HT-29 (cell line): ENCODE data around the gene CREBBP. TPM values are rescaled to one million over a fixed set of nuclear protein-coding genes. Genes with fewer than 3 reads are reported as not detected.

Experiments used
- DNase-seq: peaks from one replicate; pipeline ENCODE4 v3.0.0-alpha.2; 2015; ENCODE audit warnings: low spot score
- total RNA-seq: library from RNA; depleted of rRNA; stranded (reverse); fragments of >200 nt; shearing (Covaris generic); gene quantifications from 2 replicates; pipeline ENCODE4 v1.2.3, GENCODE V29; 2014

CREBBP gene
- total RNA-seq, 1 experiment from 2014 or later, result 25.8 TPM

DNA sequence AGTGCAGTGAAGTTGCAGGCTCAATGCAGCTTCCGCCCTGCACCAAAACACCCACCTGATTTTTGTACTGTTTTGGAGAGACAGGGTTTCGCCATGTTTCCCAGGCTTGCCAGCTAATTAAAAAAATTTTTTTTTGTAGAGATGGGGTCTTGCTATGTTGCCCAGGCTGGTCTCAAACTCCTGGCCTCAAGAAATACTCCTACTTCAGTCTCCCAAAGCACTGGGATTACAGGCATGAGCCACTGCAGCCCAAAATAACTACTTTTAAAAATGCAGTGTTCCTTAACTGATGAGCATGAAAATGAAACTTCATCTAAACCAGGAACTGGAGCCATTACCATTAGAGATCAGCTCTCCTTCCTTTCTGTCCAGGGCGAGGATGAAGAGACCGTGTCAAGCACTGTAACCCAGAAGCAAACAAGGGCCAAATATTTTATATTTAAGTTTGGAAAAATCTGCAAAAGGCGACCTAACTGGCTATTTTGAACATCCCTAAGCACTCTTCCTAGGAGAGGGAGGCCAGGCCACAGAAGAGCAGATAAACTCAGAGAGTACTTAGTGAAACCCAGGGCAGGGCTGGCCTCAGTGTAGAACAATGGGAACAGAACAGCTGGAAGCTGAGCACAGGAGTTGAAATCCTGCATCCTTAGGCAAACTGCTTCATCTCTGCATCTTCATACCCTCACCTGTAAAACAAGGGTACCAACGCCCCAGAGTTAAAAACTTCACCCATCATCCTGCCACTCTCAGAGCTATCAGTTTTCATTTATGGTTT is 24.0 kb downstream of the CREBBP start:
- DNase-seq, result no peak

GRCh38 chr16:3854750-3855541 is 25.6 kb downstream of the CREBBP start:
- no peak for DNase-seq

DNA sequence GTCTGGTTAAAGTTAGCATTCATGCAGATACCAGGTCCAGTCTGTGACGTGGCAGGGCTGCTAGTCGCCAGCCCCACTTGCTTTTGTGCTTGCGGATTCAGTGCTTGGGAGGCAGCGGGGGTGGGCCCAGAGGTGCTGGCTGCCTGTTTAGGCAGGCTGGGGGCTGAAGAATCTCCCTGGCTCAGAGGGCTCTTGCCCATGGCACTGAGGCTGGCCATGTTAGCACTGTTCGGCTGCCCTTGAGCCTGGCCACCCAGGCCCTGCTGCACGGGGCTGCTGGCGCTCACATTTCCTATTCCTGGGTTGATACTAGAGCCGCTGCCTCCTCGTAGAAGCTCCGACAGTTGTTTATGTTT is 30.0 kb downstream of the CREBBP start:
- no peak for DNase-seq

GRCh38 chr16:3849751-3850543 is 30.6 kb downstream of the CREBBP start:
- DNase-seq, result no peak

DNA sequence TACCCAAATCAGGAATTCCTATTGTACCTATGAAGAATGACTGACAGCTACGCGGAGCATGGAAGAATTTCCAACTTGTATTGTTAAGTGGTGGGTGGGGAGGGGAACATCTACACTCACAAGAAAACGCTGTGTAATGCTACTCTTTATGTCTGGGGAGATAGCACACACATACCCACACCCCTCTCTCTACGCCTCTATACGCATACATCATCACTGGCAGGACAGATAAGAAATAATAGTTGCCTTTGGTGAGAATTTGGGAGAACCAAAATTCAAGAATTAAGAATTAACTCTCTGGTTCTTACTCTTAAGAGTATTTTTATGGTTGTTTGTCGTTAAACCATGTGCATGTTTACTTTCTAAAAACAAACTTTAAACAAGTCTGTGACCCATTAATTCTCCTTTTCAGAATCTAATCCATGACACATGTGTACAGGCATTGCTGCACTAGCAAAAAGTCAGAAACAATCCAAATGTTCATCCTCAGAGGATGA is 33.9 kb downstream of the CREBBP start:
- DNase-seq, result no peak

GRCh38 chr16:3846087-3846486 is 34.4 kb downstream of the CREBBP start:
- DNase-seq, result no peak

DNA sequence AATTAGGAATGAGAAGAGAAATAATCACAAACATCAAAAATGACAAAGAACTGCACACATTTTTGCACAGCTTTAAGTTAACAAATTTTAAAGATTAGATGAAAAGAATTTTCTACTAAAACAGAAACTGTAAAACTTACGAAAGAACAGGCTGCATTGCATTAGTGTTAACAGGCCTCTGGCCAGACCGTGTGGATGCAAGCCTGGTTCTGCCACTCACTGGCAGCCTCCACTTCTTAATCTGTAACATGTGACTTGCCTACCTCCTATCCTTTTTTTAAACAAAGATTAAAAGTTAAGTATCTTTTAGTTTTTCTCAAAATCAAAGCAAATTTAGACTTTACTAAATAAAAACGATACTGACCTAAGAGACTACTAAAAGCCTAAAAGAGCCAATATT is 37.5 kb downstream of the CREBBP start:
- DNase-seq, result no peak

DNA sequence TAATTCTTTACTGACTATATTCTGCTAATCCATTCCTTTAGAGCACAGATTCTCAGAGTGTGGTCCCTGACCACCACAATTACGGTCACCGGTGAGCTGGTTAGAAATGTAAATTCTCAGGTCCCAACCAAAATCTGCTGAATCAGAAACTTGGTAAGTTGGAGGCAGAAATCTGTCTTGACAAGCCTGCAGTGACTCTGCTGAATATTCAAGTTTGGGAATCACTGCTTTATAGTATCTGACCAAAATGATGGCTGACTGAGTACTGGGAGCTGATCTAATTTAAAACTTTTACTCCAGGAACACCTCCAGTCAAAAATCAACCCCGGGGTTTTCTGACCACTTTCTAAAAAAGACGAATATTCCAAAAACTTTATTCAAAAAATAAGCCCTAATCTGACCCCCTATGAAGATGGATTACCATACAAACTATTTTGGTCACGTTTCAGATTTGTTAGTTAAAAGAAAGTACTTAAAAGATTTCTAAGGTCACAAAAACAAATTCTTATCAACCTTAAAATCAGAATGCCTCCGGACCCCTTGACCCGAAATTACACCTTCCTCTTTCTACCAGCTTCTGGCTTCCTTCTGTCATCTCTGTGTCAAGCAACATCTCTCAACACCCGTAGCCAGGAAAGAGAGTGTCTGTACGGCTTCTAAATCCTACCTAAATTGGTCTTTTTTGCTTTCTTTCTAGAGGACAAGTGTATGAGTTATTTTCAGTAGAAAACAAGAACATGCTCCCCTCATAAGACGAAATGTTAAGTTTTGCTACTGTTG is 38.6 kb downstream of the CREBBP start:
- no peak for DNase-seq

- DNase-seq, result no peak
These were observed 40.9 kb downstream of the CREBBP start for GRCh38 chr16:3839402-3840184.

DNA sequence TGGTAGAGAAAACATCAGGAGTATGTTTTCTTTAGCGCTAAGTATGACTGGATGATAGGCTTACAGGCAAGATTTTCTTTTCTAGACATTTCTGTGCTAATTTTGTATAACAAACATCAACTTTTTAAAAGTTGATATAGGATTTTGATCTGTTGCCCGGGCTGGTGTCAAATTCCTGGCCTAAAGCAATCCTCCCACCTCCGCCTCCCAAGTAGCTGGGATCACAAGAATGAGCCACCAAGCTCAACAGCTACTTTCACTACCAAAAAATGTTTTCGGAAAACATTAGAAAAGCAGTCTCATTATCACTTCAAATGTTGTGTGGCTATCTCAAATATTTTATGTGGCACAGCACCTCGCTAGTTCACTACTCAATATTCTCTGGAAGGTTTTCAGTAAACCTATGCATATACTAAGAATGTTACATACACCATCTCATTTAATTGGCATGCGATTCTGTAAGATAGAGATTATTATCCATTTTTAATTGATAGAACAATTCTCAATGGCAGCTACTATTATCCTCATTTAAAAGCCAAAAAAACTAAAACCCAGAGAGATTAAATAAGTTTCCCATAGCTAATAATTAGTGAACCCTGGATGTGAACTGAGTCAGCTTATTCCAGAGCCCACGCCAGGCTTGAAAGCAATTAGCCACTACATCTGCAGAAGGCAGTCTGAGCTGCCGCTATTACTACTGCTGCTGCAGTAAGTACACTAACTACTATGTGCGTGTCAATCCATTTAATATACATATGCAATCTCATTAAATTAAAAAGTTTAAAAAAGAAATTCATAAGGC is 41.7 kb downstream of the CREBBP start:
- no peak for DNase-seq

DNA sequence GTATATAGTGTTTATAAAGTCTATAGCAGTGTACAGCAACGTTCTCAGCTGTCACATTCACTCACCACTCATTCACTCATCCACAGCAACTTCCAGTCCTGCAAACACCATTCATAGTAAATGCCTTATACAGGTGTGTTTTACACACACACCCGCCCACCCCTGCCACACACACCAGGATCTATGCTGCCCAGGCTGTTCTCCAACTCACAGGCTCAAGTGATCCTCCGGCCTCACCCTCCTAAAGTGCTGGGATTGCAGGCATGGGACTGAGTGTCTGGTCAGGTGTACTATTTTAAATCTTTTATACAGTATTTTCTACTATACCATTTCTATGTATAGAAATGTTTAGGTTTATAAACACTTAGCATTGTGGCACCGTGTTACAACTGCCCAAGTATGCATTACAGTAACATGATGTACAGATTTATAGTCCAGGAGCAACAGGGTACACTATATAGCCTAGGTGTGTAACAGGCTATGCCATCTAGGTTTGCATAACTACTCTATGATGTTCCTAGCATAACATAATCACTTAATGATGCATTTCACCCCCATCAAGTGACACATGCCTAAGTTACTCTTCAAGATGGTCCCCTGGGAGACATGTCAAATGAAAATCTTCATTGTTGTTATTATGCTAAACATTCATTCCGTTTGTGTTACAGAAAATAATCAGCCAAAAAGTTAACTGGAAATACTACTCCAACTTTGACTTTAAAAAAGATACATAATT is 42.5 kb downstream of the CREBBP start:
- no peak for DNase-seq

DNA sequence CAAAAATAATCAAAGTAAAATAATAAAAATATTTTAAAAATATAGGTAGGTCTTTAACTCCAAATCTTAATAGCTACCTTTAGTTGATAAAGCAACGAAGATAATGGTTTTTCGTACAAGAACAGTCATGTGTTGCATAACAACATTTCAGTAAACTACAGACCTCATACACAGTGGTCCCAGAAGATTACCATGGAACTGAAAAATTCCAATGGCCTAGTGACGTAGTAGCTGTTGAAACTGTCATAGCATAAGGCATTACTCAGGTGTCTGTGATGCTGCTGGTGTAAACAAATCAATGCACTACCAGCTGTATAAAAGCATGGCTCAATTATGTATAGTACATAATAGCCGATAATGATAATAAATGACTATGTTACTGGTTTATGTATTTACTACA is 43.9 kb downstream of the CREBBP start:
- DNase-seq, result no peak

GRCh38 chr16:3835089-3835602 is 45.4 kb downstream of the CREBBP start:
- no peak for DNase-seq

- no peak for DNase-seq
These were observed 47.8 kb downstream of the CREBBP start for GRCh38 chr16:3832668-3833067.

DNA sequence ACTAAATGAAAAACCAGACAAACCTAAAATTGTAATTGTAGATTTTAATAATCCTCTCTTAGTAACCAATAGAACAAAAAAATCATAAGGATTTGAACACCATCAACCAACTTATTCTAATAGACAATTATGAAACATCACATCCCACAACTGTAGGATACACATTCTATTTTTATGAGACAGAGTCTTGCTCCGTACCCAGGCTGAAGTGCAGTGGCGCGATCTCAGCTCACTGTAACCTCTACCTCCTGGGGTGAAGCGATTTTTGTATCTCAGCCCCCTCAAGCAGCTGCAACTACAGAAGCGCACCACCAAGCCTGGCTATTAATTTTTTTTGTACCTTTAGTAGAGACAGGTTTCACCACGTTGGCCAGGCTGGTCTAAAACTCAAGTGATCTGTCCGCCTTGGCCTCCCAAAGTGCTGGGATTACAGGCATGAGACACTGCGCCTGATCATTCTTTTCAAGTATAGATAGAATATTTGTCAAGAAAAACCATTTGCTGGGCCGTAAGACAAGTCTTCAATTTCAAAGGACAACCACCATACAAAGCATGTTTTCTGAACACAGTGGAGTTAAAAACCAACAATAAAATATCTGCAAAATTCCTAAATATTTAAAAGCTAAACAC is 49.8 kb downstream of the CREBBP start:
- DNase-seq, result no peak

DNA sequence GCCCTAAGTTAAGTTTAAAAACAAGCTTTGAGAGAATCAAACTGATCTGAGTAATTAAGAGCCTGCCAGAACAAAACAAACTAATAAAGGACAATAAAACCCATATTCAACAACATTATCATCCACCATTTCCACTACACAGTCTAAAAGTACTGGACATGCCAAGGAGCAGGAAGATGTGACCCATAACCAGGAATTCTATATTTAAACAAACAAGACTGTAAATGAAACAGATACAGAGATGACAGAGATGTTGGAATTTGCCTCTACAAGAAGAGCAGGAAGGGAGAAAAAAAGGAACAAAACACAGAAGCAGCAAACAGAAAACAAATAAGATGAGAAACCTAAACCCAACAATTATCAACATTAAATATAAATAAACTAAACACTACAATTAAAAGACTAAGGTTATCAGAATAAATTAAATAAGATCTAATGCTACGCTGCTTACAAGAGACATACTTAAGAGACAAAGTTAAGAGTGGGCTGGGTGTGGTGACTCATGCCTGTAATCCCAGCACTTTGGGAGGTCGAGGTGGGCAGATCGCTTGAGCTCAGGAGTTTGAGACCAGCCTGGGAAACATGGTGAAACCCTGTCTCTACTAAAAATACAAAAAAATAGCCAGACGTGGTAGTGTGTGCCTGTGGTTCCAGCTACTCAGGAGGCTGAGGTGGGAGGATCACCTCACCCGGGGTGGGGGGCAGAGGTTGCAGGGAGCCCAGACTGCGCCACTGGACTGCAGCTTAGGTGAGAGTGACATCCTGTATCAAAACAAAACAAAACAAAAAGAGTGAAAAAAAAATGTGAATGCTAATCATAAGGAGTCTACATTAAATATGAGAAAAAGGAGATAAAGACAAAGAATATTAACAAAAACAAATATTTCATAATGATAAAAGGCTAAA is 50.6 kb downstream of the CREBBP start:
- no peak for DNase-seq

DNA sequence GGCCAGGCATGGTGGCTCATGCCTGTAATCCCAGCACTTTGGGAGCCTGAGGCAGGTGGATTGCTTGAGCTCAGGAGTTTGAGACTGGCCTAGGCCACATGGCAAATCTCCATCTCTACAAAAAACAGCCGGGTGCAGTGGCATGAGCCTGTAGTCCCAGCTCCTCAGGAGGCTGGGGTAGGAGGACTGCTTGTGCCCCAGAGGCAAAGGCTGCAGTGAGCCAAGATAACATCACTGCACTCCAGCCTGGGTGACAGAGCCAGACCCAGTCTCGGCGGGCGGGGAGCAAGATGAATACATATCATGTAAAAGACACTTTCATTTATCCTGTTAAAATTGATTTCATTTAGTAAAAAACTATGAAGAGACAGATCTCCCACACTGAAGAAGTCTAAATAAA is 54.6 kb downstream of the CREBBP start:
- DNase-seq, result no peak
